HG03066 (cell line): Measurements from ENCODE around the gene CALB2.
"Not testable (repeated sequence)": the region's sequence is repeated elsewhere in the genome, so short reads cannot be mapped to it uniquely, and the experiment has no call there.

Experiments
- ATAC-seq: cut with Tn5 transposase; IDR thresholded peaks from one replicate; pipeline ENCODE4 v1.9.1; 2021; ENCODE audit warnings: low read depth; ENCODE audit not compliant: unreplicated experiment

CALB2 gene

DNA sequence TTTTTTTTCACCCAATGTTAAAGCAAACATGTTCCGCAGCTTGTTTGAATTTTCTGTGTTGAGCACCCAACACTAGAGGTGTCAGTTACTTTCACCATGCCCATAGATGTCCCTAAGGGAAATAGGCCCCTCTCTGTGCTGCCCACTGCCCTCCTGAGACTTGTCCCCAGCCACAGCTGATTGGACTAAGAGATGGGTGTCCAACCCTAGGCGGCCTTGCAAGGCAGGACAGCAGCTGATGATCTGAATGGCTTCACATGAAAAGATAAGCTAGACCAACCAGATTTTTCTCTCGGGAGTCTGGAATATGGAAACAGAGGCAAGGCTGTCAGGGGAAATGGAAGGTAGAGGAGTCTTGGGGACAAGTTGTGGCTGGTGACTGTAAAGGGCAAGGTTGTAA, 6.1 kb upstream of the CALB2 start:
- ATAC-seq: no peak

DNA sequence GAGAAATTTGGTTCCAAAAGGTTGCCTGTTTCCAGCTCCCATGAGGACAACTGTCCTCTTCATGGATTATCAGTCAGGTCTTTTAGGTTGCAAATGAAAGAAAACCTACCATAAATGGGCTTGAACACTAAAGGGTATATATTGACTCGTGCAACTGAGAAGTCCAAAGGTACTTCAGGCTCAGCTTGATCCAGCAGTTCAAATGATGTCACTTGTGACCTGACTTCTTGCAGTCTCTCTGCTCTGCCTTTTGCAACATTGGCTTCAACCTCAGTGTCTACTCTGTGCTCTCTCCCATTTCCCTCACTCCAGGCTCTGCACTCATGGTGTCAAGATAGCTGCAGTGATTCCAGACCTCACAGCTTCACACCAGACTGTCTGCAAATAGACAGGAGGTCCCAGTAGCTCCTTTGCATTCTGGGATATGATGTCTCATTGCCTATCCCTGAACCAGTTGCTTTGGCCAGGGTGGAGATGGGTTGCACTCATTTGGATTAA, 5.5 kb upstream of the CALB2 start:
- no peak for ATAC-seq

DNA sequence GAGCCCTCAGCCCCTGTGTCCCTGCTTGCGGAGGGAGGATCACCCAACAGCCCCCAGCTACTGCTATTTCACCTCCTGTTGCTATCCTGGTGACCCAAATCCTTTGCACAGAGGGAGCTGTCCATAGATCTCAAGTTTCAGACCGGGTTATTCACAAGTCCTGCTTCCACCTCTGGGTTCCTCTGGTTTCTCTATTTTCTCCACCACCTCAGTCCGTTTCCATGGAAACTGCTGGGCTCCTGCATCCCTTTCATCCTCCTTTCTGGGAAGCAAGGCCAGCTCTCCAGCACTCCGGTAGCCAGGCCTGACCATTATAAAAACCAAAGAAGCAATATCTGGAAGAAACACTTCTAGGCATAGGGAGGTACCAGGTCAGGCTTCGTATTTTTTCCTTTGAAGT, 4.8 kb upstream of the CALB2 start:
- no peak for ATAC-seq

DNA sequence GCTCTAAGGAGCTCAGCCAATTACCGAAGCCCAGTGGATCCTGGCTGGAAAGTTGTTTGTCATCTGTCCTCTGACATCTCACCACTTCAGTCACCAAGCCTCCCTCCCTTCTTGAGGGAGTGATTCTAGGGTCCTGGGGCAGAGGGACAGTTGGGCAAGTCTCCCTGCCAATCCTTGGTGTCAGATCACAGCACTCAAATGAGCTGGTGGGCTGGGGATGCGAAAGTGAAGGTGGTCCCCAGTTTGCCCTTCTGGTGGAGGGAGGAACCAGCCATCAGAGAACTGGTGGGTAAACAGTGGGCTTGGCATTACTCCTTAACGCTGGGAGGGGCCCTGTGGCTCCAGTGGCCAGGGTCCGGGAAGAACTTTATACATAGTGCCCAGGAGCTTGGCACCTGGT, 4.4 kb upstream of the CALB2 start:
- ATAC-seq: no peak

DNA sequence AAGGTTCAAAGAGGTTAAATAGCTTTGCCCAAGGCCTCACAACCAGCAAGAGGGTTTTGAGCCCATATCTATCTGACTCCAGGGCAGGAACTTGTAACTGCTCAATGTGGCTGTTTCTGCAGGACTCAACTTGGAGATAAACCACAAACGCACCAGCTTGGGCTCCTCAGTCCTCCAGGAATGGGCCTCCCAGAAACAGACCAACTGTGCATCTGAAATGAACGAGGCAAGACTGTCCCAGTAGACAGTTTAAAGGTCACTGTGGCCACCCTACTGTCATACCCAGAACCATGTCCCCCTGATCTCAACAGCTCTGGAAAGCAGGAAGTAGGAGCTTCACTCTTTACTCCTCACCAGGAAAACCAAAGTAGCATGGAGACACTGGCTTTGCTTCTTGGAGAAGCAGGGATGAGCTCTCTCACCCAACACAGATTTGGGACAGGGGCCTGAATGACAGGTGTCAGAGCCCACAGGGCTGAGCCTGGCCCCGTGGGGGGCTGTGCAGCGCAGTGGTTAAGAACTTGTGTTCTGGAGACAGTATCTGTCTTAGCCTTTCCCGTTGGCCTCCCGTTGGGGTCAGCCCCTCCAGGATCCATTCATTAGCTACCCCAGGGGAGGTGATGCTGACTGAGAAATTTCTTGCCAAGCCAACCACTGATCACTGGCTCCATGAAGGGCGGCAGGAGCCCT, 2.3 kb upstream of the CALB2 start:
- ATAC-seq: no peak

DNA sequence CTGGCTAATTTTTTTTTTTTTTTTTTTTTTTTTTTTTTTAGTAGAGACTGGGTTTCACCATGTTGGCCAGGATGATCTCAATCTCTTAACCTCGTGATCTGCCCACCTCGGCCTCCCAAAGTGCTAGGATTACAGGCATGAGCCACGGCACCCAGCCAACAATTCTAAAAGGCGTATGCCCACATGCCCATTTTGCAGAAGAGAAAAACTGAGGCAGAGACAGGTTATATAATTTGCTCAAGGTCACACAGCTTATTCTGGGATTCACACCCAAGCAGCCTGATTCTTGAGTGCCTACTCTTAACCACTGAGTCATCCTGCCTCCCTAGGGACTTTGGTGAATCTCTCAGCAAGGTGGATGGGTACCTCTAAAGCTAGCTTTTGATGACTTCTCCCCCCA, 1.6 kb upstream of the CALB2 start:
- ATAC-seq: not testable (repeated sequence)

DNA sequence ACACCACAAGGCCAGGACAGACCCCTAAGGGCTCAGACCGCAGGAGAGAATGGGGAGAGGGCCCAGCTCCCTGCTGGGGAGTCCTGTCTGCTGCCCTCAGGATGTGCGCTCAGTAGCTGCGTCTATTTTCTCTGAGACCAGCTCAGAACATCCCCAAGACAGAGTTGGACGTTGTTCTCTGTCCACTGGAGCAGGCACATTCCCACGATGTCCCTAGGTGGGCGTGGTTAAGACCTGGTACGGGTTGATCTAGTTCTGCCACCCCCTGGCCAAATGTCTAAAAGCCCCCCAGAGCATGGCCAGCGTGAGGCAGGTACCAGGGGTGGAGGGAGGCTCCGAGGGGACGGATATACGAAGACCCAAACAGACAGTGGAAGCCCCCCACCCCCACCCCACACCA, 842 bp upstream of the CALB2 start:
- ATAC-seq: no peak

DNA sequence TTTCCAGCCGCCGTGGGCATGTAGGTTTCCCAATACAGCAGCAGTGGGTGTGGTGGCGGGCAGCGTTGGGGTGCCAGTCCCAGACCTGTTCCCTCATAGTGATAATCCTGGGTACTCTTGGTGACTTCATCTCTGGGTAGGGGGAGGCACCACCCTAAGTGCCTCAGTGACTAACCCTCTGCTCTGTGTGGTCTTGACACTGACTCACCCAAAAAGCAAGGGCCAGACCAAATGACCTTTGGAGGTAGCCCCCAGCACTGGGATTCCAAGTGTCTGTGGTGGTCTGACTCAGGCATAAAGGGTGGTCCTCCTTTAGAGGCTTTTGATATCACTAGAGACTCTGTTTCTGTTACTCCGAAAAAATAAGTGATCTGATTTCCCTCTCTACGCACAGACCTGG, 908 bp downstream of the CALB2 start:
- ATAC-seq: no peak

DNA sequence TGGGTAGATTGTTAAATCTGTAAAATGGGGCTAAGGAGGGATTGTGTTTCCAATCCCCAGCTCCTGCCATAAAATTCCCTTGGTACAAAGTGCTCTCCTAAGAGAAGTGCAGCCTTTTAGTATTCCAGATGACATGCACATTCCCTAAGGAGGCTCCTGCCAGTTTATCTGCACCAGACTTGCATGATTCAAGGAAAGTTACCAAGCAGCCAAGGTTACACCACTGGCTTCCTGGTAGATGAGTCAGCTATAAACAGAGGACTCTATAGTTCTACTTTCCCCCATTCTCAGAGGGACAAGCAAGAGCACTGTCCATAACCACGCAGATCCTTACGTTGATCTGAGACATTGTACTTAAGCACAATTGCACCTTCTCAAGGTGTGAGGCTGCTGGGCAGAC, 1.9 kb downstream of the CALB2 start:
- no peak for ATAC-seq

DNA sequence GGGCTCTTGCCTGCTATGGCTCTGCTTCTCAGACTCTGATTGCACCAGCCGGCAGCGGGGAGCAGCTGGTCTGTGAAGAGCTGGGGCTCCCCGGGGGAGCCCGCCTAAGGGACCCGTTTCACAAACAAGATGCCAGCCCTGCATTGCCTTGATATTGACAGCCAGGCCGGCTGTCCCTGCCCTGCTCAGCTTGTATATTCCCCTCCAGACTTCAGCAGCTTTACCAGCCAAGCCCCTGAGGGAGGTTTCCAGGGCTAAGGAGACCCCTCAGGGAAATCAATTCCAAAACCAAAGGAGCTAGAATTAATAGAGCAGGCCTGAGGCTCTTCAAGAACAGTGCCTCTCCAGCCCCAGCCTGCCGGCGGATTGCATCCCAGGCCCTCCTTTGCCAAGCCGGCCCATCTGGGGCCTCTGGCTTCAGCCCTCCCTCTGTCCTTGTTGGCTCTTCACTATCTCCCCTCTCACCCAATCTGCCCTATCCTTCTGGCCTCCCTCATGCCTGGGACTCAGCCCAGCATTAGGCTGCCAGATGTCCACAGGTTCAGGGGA, 5.7 kb downstream of the CALB2 start:
- no peak for ATAC-seq

DNA sequence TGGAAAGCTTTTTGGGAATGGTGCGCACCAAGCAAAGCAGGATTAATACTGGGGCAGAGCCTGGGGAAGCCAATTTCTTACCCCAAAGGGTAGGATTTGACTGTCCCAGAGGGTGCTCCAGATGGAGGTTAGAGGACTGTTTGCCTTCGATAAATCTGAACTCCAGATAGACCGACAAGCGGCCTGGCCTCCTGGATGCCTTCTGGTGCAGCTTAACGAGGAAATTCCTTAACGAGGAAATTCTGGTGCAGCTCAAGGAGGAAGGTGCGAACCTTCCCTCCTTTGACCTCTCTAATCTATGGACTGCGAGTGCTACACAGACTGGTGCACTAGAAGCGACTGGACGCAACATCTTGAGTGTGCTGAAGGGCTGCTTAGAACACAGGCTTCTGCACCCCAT, 6.5 kb downstream of the CALB2 start:
- no peak for ATAC-seq

DNA sequence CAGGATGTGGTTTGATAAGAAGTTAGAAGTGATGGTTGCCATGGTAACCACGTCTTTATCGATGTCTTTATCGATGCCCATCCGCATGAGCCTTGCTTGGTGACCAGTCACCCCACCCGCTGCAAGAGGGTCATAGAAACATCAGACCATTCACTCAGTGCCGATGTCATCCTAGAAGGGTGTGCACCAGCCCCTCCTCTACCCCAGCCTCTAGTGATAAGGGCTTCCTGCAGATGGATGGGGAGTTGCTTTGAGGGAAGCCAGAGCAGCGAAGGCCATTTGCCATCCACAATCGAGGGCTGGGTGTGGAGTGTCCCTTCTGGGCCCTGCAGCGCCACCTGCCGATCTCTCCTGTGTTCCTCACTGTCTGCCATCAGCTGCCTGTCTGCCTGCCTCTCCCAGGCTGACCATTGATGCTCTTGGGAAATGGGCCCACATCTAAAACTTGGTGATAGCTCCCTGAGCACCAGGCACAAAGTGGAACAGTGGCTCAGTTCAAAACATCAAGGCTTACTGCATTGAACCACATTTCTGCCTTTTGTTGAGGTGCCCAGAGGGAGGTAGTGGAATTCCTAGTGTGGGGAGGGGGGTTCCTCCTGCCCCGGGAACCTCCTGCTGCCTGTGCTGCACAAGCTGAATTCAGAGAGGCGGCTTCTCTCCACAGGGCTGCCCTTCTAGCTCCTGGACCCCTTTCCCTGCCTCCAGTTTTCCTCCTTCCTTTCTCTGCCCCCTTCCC, 8.9 kb downstream of the CALB2 start:
- ATAC-seq: no peak

DNA sequence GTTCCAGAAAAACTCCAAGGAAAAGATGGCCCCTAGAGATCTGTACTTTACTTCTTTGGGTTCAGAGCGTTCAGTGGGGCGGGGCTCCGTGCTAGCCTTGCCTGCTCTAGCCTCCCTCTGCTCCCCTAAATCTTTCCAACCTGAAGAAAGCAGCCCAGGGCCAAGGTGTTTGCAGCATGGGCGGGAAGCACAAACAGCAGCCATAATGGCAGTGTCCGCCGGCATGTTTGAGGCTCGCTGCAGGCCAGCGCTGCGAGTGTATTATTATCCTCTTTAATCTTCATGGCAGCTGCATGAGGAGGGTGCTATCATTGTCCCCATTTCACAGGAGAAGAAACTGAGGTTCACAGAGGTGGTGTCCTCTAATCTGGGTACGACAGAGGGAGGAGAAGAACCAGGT, 10.4 kb downstream of the CALB2 start:
- no peak for ATAC-seq

DNA sequence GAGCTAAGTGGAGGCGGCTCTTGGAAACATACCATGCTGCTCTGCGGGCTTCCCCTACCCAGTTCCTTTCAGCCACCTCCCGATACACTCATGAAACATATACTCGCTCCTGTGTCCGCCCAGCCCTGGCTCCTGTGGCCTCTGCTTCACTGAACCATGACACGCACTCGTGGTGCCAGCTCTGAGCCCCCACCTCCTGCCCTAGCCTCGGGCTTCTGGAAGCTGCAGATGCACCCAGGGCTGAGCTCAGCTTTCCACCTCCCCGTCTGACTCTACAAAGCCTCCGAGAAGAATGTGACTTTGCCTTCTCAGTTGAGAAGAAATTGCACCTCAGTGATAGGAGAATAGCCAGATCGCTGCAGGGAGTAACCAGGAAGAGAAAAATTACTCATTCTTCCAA, 11.0 kb downstream of the CALB2 start:
- ATAC-seq: no peak

DNA sequence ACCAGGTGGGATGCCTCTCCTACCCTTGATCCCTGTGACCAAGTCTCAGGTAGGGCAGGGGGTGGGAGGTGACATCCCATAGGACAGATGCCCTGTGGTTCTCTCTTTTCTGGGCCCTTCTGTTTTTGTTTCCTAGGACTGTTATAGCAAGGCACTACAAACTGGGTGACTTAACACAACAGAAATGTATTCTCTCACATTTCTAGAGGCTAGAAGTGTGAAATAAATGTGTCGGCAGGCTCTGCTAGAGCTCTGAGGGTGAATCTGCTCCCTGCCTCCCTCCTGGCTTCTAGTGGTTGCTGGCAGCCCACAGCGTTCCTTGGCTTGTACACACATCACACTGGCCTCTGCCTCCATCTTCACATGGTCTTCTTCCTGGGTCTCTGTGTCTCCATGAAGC, 12.7 kb downstream of the CALB2 start:
- ATAC-seq: no peak

DNA sequence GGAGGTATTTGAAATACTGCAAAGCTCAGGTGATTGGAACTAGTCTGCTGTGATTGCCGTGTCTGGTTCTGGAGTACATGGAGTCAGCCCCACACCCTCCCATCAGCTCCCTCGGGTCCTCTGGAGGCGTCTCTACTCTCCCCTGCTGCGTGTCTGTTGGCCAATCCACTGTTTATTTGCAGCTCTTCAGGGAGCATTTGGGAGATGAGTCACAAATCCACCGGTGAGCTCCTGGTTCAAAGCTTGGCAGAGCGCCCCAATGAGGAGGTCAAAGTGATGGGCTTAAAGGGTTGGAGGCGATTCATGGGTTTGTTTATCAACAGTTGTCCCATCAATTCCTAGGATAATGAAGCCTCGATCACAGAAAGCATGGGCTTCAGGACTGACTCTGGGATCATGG, 14.6 kb downstream of the CALB2 start:
- ATAC-seq: no peak

DNA sequence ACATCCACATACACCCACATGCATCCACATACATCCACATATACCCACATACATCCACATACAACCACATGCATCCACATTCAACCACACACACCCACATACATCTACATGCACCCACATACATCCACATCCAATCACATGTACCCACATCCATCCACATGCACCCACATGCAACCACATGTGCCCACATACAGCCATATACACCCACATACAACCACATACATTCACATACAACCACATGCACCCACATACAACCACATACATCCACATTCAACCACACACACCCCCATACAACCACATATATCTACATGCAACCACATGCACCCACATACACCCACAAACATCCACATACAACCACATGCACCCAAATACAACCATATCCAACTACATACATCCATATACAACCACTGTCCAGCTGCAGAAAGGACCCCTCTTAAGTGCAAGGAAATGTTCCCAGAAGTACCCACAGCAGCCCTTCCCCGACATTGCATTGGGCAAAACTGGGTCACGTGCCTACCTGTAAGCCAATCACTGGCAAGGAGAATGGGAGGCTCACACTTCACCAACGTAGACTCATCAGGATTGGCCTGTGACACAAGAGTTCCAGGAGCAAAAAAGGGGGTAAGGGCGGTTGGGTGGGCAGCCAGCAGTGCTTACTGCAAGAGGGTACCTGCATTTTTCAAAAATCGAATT, 18.1 kb downstream of the CALB2 start:
- no peak for ATAC-seq

DNA sequence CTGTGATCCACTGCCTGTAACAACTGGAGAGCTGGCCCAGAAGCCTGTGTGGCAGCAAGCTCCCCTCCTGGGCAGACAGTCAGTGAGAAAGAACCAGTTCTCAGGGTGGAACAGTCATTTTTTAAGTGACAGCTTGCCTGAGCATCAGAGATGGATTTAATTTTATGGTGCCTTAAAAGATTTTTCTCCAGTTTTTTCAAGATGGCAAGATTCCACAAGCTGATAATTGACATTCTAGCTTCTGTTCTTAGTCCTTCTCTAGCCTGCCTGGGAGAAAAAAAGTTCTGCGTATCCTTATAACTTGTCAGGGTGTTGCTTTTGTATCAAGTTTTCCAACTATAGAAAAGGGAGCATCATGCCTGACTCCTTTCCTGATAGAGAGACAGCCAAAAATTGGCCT, 21.2 kb downstream of the CALB2 start:
- no peak for ATAC-seq

DNA sequence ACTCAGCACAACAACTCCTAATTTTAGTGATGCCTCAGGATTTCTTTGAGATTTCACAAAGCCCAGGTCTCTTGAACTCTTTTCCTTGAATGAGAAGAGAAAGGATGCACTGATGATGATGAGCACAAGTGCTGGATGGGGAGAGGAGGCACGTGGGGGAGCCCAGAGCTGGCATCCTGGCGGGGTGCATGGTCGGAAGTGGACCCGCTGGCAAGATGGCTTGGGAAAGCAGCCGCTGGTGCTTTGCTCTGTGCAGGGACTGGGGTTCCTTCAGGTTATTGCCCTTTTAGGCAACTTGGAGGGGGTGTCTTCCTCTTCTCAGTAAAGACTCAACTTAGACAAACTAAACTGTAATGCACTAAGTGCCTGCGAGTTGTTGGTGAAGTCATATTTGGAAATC, 22.3 kb downstream of the CALB2 start:
- no peak for ATAC-seq

DNA sequence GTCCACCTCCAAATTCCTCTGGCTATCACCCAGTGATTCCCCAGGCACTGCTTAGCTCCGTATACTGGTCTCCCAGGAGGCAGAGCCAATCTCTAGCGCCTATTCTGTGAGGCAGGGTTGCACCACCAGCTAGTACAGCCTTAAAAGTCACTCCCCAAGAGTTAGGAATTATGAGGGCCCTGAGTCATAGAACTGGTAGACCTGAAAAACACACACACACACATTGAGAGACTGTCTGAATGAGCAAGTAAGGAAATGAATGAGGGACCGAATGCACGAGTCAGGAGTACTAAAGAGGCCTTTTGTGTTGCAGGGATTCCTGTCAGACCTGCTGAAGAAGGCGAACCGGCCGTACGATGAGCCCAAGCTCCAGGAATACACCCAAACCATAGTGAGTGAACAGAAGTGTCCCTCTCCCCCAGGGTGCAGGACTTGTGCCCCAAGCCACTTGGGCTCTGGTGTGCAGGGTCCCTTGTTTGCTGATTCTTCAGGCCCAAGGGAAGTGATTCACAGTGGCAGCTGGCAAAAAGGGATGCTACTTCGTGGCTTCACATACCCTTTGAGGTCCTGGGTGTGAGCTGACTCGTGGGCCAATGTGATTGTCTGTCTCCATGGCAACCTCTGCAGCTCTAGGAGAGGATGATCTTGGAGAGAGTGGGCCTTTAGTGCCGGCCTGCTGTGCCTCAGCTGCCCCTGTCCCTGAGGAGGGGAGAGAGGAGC, 24.7 kb downstream of the CALB2 start:
- no peak for ATAC-seq
